GM12875 (cell line): Measurements from ENCODE around the gene SPRR2D.
"Not testable (repeated sequence)": the region's sequence is repeated elsewhere in the genome, so short reads cannot be mapped to it uniquely, and the experiment has no call there.

Source experiments
- H3K4me3 ChIP-seq: one replicate; pipeline ENCODE4 v1.5.1; 2011; ENCODE audit warnings: low read depth, low read length, control low read depth
- CTCF ChIP-seq: IDR thresholded peaks from 2 replicates; pipeline ENCODE4 v1.5.1; 2011; ENCODE audit warnings: low read depth, mild to moderate bottlenecking, control low read depth, inconsistent platforms, low read length, moderate library complexity, borderline replicate concordance; ENCODE audit not compliant: insufficient read depth

The SPRR2D gene

GRCh38 chr1:153032073-153032472 lies 8.8 kb downstream of the SPRR2D start:
- no peak overlapping the region for H3K4me3 ChIP-seq
- TF ChIP-seq CTCF = no peak

GRCh38 chr1:153030895-153031294 lies 10.0 kb downstream of the SPRR2D start, which contains the start of gene SPRR1B:
Gene SPRR1B, plus strand, starts transcription at chr1:153031203. Its CDS starts 1,143 bp downstream, at chr1:153032346.
- H3K4me3 ChIP-seq = no peak within 1 kb of the TSS
- no peak for TF ChIP-seq CTCF

- TF ChIP-seq CTCF = no peak
- H3K4me3 ChIP-seq = no peak overlapping the region
Observed at GRCh38 chr1:153028766-153029165, 12.2 kb downstream of the SPRR2D start.

GRCh38 chr1:153025797-153026196 lies 15.1 kb downstream of the SPRR2D start:
- no peak overlapping the region for H3K4me3 ChIP-seq
- no peak for TF ChIP-seq CTCF

- TF ChIP-seq CTCF = no peak
- no peak overlapping the region for H3K4me3 ChIP-seq
Observed at GRCh38 chr1:153024413-153024812, 16.5 kb downstream of the SPRR2D start.

GRCh38 chr1:153023109-153023508 lies 17.8 kb downstream of the SPRR2D start:
- TF ChIP-seq CTCF = no peak
- no peak overlapping the region for H3K4me3 ChIP-seq

- H3K4me3 ChIP-seq = not testable (repeated sequence)
Observed at GRCh38 chr1:153022340-153022739, 18.6 kb downstream of the SPRR2D start.

GRCh38 chr1:153021829-153022228 lies 19.1 kb downstream of the SPRR2D start:
- H3K4me3 ChIP-seq = not testable (repeated sequence)

GRCh38 chr1:153011235-153011758 lies 29.6 kb downstream of the SPRR2D start:
- H3K4me3 ChIP-seq = not testable (repeated sequence)
